Lower leg skin (tissue), 4 donors: ENCODE data around the gene MAN2A1. TPM values are rescaled to one million over a fixed set of nuclear protein-coding genes. Genes with fewer than 3 reads are reported as not detected.

ENCODE experiments used
- DNase-seq, 2 donors: peaks; one replicate each; pipeline ENCODE4 v3.0.0-alpha.2; 2019; ENCODE audit warnings: low spot score in 2 of 2
- H3K4me3 ChIP-seq: fragments of 200-600 bp; sonication (generic); 2 replicates; pipeline ENCODE4 v1.5.1; 2017; ENCODE audit warnings: mild to moderate bottlenecking, low read depth; ENCODE audit not compliant: poor library complexity, severe bottlenecking
- POLR2A ChIP-seq, 2 donors: fragments of 450-650 bp; IDR thresholded peaks; one replicate each; pipeline ENCODE4 v1.6.1; 2016 to 2017; ENCODE audit warnings: antibody characterized with exemption in 2 of 2, mild to moderate bottlenecking in 1 of 2, moderate library complexity in 1 of 2
- WGBS, 2 donors: methylation state at CpG; one replicate each; pipeline ENCODE4 v1.1.5; 2018; 5-methylcytosine and 5-hydroxymethylcytosine counted together
- intact Hi-C: fragments of 100-400 bp; cut with DNase I; formaldehyde crosslinking; loops from one replicate; pipeline ENCODE4 v1.15.0; 2023; ENCODE audit warnings: low total_unique reads
- total RNA-seq, 4 donors: library from RNA; depleted of rRNA; stranded (reverse); fragments of >200 nt; gene quantifications; one replicate each; pipeline ENCODE4 v1.1.0, GENCODE V29; 2016
- TF ChIP-seq, protein P1 (sequence below), 3 donors: fragments of 450-650 bp; IDR thresholded peaks; one replicate each; pipeline ENCODE4 v1.5.1; 2016; ENCODE audit warnings: antibody characterized with exemption in 3 of 3, mild to moderate bottlenecking in 3 of 3, moderate library complexity in 2 of 3

The MAN2A1 gene
- total RNA-seq, 4 donors from 2014 or later, result 35.0 to 45.8 (median 40.2) TPM

DNA sequence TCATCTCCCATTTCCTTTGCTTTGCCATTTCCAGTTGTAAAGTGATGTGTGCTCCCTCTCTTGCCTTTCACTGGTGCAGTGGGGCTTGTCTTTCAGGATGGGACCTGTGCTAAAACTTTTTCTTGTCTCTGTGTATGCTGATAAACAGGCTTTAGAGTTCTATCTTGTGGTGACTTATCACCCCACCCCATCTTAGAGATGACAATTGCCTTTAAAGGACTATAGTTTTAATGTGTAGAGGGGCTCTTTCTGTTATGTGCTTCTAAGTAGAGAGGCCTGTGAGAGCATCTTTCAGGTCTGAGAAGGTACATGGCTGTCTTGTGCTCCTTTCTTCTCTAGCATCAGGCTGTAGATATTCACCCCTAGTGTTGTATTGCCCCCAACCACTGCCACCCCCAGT, 21.9 kb downstream of the MAN2A1 start:
- no peak for TF ChIP-seq POLR2A (IDR thresholded peaks at IDR 0.05)
- TF ChIP-seq, protein P1, sequence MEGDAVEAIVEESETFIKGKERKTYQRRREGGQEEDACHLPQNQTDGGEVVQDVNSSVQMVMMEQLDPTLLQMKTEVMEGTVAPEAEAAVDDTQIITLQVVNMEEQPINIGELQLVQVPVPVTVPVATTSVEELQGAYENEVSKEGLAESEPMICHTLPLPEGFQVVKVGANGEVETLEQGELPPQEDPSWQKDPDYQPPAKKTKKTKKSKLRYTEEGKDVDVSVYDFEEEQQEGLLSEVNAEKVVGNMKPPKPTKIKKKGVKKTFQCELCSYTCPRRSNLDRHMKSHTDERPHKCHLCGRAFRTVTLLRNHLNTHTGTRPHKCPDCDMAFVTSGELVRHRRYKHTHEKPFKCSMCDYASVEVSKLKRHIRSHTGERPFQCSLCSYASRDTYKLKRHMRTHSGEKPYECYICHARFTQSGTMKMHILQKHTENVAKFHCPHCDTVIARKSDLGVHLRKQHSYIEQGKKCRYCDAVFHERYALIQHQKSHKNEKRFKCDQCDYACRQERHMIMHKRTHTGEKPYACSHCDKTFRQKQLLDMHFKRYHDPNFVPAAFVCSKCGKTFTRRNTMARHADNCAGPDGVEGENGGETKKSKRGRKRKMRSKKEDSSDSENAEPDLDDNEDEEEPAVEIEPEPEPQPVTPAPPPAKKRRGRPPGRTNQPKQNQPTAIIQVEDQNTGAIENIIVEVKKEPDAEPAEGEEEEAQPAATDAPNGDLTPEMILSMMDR (IDR thresholded peaks at IDR 0.05), result no peak
- no peak for DNase-seq
- intact Hi-C loops, result no loop called here
- H3K4me3 ChIP-seq, result no peak overlapping the region

DNA sequence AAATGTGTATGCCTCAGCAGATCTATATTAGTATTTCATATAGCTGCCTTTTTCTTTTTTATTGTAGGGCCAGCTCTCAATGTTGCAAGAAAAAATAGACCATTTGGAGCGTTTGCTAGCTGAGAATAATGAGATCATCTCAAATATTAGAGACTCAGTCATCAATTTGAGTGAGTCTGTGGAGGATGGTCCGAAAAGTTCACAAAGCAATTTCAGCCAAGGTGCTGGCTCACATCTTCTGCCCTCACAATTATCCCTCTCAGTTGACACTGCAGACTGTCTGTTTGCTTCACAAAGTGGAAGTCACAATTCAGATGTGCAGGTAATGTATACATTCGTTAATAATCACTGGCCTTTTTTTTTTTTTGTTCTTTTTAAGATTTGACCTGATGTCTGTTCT, 23.7 kb downstream of the MAN2A1 start:
- no peak overlapping the region for H3K4me3 ChIP-seq
- no peak for TF ChIP-seq POLR2A (IDR thresholded peaks at IDR 0.05)
- TF ChIP-seq, protein P1 (IDR thresholded peaks at IDR 0.05), result no peak
- intact Hi-C loops, result no loop called here
- DNase-seq, result no peak
- 68 to 73% methylated on average over 3 of the region's 3 CpGs for WGBS, 2 donors

DNA sequence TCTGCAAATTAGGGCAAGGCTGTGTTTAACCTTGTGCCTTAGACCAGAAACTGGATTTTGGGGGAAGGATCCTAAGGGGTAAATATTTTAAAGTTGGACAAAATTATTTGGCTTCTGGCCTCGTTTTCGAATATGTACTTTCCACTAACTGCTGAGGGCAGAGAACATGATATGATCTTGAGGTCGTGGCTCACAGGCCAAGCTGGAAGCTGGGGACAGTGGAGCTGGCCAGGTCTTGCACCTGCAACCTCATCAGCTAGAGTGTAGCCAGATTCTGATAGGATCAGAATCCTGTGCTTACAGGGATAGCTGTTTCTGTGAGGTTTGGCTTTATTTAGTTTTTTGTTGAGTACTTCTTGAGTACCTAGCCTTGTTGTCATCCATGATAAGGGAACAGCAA, 24.9 kb downstream of the MAN2A1 start:
- TF ChIP-seq, protein P1 (IDR thresholded peaks at IDR 0.05), result no peak
- no peak overlapping the region for H3K4me3 ChIP-seq
- no peak for DNase-seq
- intact Hi-C loops, result no loop called here
- 42 to 52% methylated on average over 3 of the region's 3 CpGs for WGBS, 2 donors

DNA sequence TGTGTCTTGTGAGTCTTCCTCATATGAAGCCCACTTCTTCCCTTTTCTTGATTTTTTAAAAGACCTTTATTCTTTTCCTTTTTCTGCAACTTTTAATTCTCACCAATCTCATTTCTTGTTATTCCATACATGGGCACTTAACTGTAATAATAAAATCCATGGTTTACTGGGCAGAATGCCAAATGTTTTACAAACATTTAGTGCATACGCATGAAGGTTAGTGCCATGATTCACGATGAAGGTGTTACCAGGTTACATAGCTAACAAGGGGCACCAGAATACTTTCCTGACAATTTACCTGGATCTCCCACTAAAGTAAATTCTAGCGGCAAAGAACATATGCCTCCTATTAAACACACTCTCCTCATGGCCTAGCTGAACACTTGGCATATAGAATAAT, 28.5 kb downstream of the MAN2A1 start:
- intact Hi-C loops, result no loop called here
- 75 to 82% methylated on average over 3 of the region's 3 CpGs for WGBS, 2 donors
- TF ChIP-seq, protein P1 (IDR thresholded peaks at IDR 0.05), result no peak
- TF ChIP-seq POLR2A (IDR thresholded peaks at IDR 0.05), result no peak
- DNase-seq, result no peak
- no peak overlapping the region for H3K4me3 ChIP-seq

DNA sequence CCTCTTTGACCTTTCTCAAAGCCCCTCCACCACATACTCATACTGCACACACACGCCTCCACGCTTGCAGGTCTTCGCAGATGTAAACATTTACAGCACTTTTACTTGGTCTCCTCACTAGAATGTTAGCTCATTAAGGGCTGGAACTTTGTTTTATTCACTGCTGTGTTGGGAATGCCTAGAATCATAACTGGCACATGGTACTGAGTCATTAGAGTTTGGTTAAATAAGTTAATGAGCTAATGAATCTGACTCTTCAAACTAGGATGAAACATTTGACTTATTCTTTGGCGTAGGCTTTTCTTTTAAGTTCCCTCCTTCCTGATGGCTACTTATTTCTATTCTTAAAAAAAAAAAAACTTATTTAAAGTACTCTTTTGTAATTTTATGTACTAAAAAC, 28.9 kb downstream of the MAN2A1 start:
- DNase-seq, result no peak
- intact Hi-C loops, result no loop called here
- H3K4me3 ChIP-seq, result no peak overlapping the region
- no peak for TF ChIP-seq POLR2A (IDR thresholded peaks at IDR 0.05)
- TF ChIP-seq, protein P1 (IDR thresholded peaks at IDR 0.05), result no peak
- 97 to 99% methylated on average over 4 of the region's 4 CpGs for WGBS, 2 donors

DNA sequence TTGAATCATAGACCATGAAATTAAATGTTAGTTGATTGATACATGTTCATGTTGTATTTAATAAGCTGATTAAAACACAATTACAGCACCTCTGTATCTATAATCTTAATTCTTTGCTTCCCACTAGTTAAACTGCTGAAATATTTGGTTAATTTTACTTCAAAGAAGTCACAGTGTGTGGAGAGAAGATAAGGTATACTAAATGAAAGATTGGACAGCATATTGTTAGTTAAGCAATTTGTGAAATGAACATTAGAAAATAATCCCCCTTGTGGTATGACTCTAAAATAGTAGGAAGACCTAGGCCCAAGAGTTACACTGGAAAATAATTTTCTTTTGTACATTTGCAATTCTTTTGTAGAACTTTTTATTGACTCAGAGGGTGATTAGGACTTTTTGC, 30.3 kb downstream of the MAN2A1 start:
- no peak overlapping the region for H3K4me3 ChIP-seq
- no peak for TF ChIP-seq POLR2A (IDR thresholded peaks at IDR 0.05)
- TF ChIP-seq, protein P1 (IDR thresholded peaks at IDR 0.05), result no peak
- intact Hi-C loops, result no loop called here
- no peak for DNase-seq
